Measurements from ENCODE around the gene ARHGAP19. TPM values are rescaled to one million over a fixed set of nuclear protein-coding genes. Genes with fewer than 3 reads are reported as not detected.
A peak's percentile ranks its signal among the peaks of the same experiment; 100 is the strongest.
"Not testable (repeated sequence)": the region's sequence is repeated elsewhere in the genome, so short reads cannot be mapped to it uniquely, and the experiment has no call there.

ARHGAP19 gene
- total RNA-seq, 1 donor from 2014 or later, result 4.8 TPM

GRCh38 chr10:97321804-97322190 lies 29.4 kb upstream of the ARHGAP19 start:
- DNase-seq (ENCODE audit: low read depth), result no peak

GRCh38 chr10:97321032-97321803 lies 28.8 kb upstream of the ARHGAP19 start:
- peak; percentile 40 for DNase-seq (ENCODE audit: low read depth)

DNA sequence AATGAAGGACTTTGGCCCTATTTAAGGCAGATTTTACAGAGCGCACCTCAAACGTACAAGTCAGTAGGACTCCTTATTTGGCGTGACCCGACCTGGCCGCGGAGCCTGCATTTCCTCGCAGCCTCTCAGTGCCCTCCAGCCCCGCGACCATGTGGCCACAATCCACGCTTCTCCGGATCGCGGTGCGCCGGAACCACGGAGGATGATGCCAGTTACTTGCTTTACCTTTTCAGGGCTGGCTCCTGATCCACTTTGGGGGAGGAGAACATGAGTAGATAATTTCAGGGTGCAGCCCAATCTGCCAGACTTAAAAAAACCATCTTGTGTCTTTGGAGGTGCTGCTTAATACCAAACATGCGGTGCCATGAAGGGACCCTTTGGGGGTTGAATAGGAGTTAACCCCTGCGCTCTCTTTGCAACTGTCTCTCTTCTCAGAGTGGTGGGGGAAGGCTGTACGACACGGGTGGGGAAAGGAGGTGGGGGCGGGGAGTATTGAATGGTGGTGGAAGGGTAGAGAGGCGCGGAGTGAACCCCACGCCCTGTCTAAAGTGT lies 28.1 kb upstream of the ARHGAP19 start:
- no peak for DNase-seq (ENCODE audit: low read depth)

- DNase-seq (ENCODE audit: low read depth), result peak; percentile 51
Observed at GRCh38 chr10:97319671-97320479, 27.4 kb upstream of the ARHGAP19 start.

DNA sequence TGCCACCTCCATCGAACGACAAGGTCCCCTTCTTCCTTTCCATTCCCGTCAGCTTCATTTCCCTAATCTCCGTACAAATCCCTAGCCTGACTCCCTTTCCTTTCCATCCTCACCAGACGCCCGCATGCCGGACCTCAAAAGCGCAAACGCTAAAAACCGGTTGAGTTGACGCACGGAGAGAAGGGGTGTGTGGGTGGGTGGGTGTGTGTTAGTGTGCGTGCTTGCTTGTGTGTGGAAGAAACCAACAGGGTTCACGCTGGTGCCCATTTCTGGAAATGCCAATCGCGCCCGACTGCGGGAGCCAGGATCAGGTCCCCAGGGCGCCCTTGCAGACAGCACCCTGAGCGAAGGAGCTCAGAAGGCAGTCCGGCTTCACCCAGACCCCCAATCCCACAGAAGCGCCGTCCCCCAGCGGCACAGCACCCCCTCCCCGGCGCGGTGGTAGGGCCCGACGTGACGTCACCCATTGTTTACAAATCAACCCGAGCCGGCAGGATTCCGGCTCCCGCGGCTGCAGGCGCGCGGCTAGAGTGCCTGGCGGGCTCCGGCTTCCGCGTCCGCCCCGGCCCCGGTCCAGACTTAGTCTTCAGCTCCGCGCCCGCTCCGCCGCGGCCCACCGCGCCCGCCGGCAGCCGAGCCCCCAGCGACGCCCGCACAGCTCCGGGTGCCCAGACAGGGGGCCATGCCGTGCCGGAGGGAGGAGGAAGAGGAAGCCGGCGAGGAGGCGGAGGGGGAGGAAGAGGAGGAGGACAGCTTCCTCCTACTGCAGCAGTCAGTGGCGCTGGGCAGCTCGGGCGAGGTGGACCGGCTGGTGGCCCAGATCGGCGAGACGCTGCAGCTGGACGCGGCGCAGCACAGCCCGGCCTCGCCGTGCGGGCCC lies 26.6 kb upstream of the ARHGAP19 start, which contains the start of gene FRAT1:
TSS of gene FRAT1 (plus strand) at position 500 of the 880 bp plus-strand sequence. CDS start at position 683, 183 bp downstream.
- peak; percentile 90 for DNase-seq (ENCODE audit: low read depth)

- no peak for DNase-seq (ENCODE audit: low read depth)
Observed at GRCh38 chr10:97314671-97315070, 22.2 kb upstream of the ARHGAP19 start.

DNA sequence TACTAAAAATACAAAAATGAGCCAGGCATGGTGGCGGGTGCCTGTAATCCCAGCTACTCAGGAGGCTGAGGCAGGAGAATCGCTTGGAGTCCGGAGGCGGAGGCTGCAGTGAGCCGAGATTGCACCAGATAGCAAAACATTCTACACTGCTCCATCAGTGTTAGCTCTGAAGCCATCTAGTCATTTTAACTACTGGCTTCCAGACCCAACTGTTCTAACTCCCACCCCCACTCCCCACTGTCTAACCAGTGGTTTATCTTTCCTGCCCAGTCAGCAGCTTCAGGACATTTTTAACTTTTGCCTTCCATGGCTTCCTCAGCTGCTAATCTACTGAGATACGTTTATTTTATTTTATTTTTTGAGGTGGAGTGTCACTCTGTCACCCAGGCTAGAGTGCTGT lies 20.5 kb upstream of the ARHGAP19 start:
- no peak for DNase-seq (ENCODE audit: low read depth)

DNA sequence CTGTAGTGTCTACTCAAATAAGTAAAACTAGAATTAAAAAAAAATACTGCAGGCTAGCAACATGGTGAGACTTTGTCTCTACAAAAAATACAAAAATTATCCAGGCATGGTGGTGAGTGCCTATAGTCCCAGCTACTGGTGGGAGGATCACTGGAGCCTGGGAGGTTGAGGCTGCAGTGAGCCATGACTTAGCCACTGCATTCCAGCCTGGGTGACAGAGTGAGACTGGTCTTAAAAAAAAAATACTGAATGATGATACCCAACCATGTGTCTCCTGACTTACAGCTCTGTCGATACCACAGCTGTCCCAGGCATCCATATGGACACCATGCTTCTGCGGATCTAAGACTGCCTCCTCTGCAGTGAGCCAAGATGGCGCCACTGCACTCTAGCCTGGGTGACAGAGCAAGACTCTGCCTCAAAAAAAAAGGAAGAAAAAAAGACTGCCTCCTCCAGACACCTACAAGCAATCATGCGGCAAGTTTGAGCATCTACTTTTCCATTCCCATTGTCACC lies 18.7 kb upstream of the ARHGAP19 start:
- no peak for DNase-seq (ENCODE audit: low read depth)

DNA sequence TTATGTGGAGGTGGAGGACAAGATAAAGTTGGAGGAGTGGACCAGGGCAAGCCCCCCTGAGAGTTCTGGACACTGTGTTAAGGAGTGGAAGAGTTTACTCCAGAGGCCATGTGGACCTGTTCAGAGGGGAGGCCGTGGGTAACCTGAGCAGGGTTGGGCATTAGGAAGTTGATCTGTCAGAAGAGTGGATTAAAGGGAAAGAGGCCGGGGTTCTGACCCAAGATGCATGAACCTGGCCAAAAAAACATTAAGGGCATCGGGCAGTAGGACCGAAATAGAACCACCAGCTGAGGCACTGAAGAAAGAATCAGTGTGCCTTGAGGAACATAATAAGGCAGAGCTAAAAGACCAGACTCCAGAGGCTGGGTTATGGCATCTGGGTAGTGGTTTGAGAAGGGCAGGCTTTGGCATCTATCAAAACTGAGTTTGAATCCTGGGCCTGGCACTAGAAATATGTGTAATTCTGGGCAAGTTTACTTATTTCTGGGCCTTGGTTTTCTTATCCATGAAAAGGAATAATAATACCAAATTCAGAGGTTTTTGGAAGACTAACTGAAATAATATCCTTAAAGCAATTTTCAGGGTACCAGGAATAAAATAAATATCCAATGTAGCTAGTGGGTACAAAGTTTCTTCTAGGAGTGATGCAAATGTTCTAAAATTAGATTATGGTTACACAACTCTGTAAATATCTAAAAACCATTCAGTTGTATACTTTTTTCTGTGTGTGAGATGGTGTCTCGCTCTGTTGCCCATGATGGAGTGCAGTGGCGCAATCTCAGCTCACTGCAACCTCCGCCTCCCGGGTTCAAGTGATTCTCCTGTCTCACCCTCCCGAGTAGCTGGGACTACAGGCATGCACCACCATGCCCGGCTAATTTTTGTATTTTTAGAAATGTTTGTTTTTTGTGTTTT lies 15.7 kb upstream of the ARHGAP19 start:
- peak; percentile 12 for DNase-seq (ENCODE audit: low read depth)

DNA sequence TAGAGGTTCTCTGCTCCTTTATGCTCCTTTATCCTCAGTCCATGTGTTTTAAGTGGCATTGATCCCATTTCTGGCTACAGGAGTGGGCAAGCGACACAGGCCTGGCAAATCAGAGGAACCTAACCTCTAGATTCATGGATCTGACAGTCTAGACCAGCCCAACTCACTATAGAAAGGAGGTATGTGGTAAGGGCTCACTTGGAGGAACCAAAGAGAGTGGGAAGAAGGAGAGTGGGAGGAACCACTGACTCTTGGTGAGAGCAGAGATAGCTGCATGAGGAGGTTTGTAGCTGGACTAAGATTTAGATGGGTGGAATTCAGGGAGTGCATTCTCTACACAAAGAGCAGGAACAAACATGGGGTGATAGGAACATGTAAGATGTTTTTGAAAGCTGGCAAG lies 15.0 kb upstream of the ARHGAP19 start:
- DNase-seq (ENCODE audit: low read depth), result no peak

- no peak for DNase-seq (ENCODE audit: low read depth)
Observed at GRCh38 chr10:97302088-97302791, 9.8 kb upstream of the ARHGAP19 start.

- DNase-seq (ENCODE audit: low read depth), result no peak
Observed at GRCh38 chr10:97300980-97301379, 8.5 kb upstream of the ARHGAP19 start.

GRCh38 chr10:97298223-97298571 lies 5.8 kb upstream of the ARHGAP19 start:
- DNase-seq (ENCODE audit: low read depth), result no peak

DNA sequence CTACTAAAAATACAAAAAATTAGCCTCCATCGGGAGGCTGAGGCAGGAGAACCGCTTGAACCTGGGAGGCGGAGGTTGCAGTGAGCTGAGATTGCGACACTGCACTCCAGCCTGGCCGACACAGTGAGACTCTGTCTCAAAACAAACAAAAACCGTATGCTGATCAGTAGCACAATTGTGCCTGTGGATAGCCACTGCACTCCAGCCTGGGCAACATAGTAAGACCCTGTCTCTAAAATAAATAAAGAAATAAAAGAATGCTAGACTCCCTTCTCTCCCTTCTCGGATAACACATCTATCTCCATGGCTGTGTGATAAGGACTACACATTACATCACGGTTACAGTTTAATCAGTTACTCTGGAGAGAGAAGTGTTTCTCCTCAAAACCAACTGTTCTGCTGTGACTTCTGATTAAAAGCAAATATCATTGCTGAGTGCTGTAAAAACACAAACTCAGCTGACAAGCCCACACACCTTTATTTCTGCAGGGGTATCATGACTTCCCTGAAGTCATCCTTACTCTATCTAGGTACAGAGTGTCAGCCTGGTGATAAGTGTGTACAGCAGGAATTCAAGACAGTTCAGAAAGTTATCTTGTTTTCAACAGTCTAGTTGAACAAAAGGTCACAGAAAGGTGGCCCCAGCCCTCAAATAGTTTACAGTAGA lies 5.3 kb upstream of the ARHGAP19 start:
- DNase-seq (ENCODE audit: low read depth), result no peak

- no peak for DNase-seq (ENCODE audit: low read depth)
Observed at GRCh38 chr10:97292862-97293198, 393 bp upstream of the ARHGAP19 start.

- DNase-seq (ENCODE audit: low read depth), result no peak
Observed at GRCh38 chr10:97291357-97292096, 910 bp downstream of the ARHGAP19 start.

DNA sequence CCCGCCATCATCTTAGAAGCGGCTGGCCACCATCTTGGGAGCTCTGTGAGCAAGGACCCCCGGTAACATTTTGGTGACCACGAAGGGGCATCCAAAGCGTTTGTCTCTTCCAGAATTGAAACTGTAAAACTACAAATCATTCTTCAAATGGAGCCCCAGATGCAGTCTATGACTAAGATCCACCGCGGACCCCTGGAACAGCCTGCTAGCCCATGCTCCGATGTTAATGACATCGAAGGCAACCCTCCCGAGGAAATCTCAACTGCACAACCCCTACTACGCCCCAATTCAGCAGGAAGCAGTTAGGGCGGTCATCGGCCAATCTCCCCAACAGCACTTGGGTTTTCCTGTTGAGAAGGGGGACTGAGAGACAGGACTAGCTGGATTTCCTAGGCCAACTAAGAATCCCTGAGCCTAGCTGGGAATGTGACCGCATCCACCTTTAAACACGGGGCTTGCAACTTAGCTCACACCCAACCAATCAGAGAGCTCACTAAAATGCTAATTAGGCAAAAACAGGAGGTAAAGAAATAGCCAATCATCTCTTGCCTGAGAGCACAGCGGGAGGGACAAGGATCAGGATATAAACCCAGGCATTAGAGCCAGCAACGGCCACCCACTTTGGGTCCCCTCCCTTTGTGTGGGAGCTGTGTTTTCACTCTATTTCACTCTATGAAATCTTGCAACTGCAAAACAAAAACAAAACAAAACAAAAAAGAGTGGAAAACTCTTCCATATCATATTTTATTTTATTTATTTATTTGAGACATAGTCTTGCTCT lies 1.7 kb downstream of the ARHGAP19 start:
- DNase-seq (ENCODE audit: low read depth), result not testable (repeated sequence)

All from myocyte (in vitro differentiated cells).